PC-9 (cell line): ENCODE data around the gene E2F3. TPM values are rescaled to one million over a fixed set of nuclear protein-coding genes. Genes with fewer than 3 reads are reported as not detected.

ENCODE experiments used
- BruUV-seq: library from RNA; stranded (reverse); fragments of 400-500 nt; replicated peaks from 2 replicates; lab custom pipeline; 2021; lab: Mats Ljungman, UMichigan
- CTCF ChIA-PET: fragments of 300-600 bp; sonication (Branson Sonifier 250); formaldehyde crosslinking; loops from one replicate; lab custom pipeline; 2022; ENCODE audit warnings: antibody characterized with exemption; lab: Charles Lee
- POLR2A ChIA-PET: fragments of 300-600 bp; sonication (Branson Sonifier 250); formaldehyde crosslinking; loops from one replicate; lab custom pipeline; 2022; ENCODE audit warnings: antibody characterized with exemption; ENCODE audit not compliant: unreplicated experiment; lab: Charles Lee
- DNase-seq, 2 experiments: peaks; one replicate each; pipeline versions ENCODE4 v3.0.0 to v3.0.0-alpha.2; 2015 to 2022; ENCODE audit warnings: mixed read lengths in 1 of 2
- H2AFZ ChIP-seq: fragments of 200-600 bp; sonication (generic); 2 replicates; pipeline ENCODE4 v1.8.1; 2017; ENCODE audit warnings: antibody characterized with exemption
- H3F3A ChIP-seq: fragments of 200-600 bp; sonication (generic); 2 replicates; pipeline ENCODE4 v1.8.1; 2017; ENCODE audit warnings: antibody characterized with exemption, mild to moderate bottlenecking, low read depth; ENCODE audit not compliant: insufficient read depth
- H3K27ac ChIP-seq: fragments of 200-600 bp; sonication (generic); 2 replicates; pipeline ENCODE4 v1.6.1; 2016; ENCODE audit warnings: mixed run types
- H3K27me3 ChIP-seq: fragments of 200-600 bp; sonication (generic); 2 replicates; pipeline ENCODE4 v1.6.1; 2016; ENCODE audit warnings: low read depth, mixed run types; ENCODE audit not compliant: insufficient read depth
- H3K36me3 ChIP-seq: fragments of 200-600 bp; sonication (generic); 2 replicates; pipeline ENCODE4 v1.6.1; 2016; ENCODE audit warnings: low read depth, mixed run types
- H3K4me1 ChIP-seq: fragments of 200-600 bp; sonication (generic); replicated peaks from 2 replicates; pipeline ENCODE4 v1.6.1; 2016; ENCODE audit warnings: mixed run types; ENCODE audit not compliant: insufficient read depth
- H3K4me2 ChIP-seq: fragments of 200-600 bp; sonication (generic); 2 replicates; pipeline ENCODE4 v1.6.1; 2017; ENCODE audit warnings: mixed run types
- H3K4me3 ChIP-seq: fragments of 200-600 bp; sonication (generic); 2 replicates; pipeline ENCODE4 v1.6.1; 2016; ENCODE audit warnings: mixed run types
- H3K79me2 ChIP-seq: fragments of 200-600 bp; sonication (generic); 2 replicates; pipeline ENCODE4 v1.6.1; 2017; ENCODE audit warnings: low read depth, mixed run types
- H3K9me2 ChIP-seq: fragments of 200-600 bp; sonication (generic); 2 replicates; pipeline ENCODE4 v1.8.1; 2017; ENCODE audit warnings: mild to moderate bottlenecking; ENCODE audit not compliant: insufficient read depth
- H3K9me3 ChIP-seq: fragments of 200-600 bp; sonication (generic); 2 replicates; pipeline ENCODE4 v1.8.1; 2016; ENCODE audit warnings: low read depth; ENCODE audit not compliant: insufficient read depth
- H4K20me1 ChIP-seq: fragments of 200-600 bp; sonication (generic); 2 replicates; pipeline ENCODE4 v1.8.1; 2017; ENCODE audit not compliant: insufficient read depth
- CTCF ChIP-seq: fragments of 200-600 bp; sonication (generic); conservative IDR thresholded peaks from 2 replicates; pipeline ENCODE4 v1.6.1; 2017; ENCODE audit warnings: mixed run types, antibody characterized with exemption, mild to moderate bottlenecking, moderate library complexity
- EZH2 ChIP-seq: fragments of 200-600 bp; sonication (generic); IDR thresholded peaks from 2 replicates; pipeline ENCODE4 v1.8.0; 2017; ENCODE audit warnings: antibody characterized with exemption, low read depth
- intact Hi-C: fragments of 100-400 bp; cut with micrococcal nuclease; formaldehyde crosslinking; loops from one replicate; pipeline ENCODE4 v1.10.0; 2022; ENCODE audit not compliant: unreplicated experiment
- total RNA-seq: library from RNA; stranded (reverse); gene quantifications from 2 replicates; pipeline ENCODE4 v1.2.3, GENCODE V29; 2021

Gene E2F3
- total RNA-seq, 1 experiment from 2014 or later = 20.0 TPM

DNA sequence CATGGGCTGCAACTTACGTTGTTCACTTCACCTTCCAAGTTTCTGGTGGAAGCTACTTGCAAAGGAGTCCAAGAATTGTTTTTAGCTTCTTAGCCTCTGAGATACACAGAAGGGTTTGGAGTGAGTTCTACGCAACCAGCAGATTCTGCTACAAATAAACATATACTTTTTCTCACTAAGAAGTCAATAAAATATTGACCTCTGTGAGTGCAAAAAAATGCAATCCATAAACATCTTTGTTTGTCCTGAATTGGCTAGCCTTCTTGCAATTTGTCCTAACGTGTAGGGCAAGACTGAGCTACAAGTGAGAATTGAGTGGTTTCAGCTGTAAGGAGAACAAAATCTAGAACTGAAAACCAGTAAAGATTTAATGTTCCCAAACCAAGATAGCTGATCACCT, 26.2 kb upstream of the E2F3 start:
- intact Hi-C loops = no loop called here
- CTCF ChIA-PET = no interaction called here

DNA sequence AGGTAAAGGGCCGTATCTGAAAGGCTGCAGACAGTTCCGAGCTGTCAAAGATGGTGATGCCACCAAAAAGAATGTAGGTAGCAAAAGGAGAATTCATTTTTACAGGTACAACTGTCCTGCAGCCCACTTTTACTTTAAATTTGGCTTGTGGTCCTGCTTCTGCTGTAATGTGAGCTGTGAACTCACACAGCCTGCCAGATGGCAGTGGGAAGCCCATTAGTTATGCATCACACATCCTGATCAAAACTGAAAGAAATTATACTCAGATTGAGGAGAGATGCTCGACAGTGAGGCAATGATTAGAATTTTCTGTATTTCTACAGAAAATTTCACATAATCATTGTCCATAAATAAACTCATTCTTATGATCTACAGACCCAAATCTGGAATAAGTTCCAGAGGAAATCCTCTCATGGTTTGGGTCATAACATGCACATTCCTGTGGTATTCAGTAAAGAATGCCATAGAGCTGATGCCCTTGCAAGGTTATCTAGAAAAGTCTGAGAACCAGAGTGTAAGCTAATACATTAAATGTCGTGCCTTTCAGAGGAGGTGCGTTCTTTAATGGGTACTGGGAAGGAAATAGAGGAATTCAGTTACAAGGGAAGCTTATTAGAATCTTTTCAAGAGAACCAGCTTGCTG, 23.9 kb upstream of the E2F3 start:
- Histone ChIP-seq H3K79me2 (no peaks in the 10 kb centered on the region), H3K4me1 (no peaks in the 10 kb centered on the region), H3K36me3 (no peaks in the 10 kb centered on the region), H3K9me2 (no peaks in the 10 kb centered on the region), H3K9me3 (no peaks in the 10 kb centered on the region), H3K4me3 (no peak overlapping the region), H3K27me3 (no peaks in the 10 kb centered on the region), H3K4me2 (no peak overlapping the region), H3F3A (no peaks in the 10 kb centered on the region), H2AFZ (no peak overlapping the region), H4K20me1 (no peaks in the 10 kb centered on the region), H3K27ac (no peak overlapping the region)
- intact Hi-C loops = no loop called here
- POLR2A ChIA-PET = interaction anchor here (0.5 kb wide), 1 partner anchor 56 kb away, joined by 3 read pairs; no protein-coding TSS in a partner anchor
- DNase-seq = no peak
- no TSS peak for BruUV-seq
- CTCF ChIA-PET = no interaction called here
- TF ChIP-seq EZH2 (no peak), CTCF (no peak)

More for the DNA sequence above, 26.2 kb upstream of the E2F3 start:
- DNase-seq = no peak
- TF ChIP-seq CTCF (no peak), EZH2 (no peak)
- POLR2A ChIA-PET = no interaction called here
- H3K36me3 ChIP-seq = no peaks in the 10 kb centered on the region
- H3K4me1 ChIP-seq = no peaks in the 10 kb centered on the region
- no peaks in the 10 kb centered on the region for H3K9me2 ChIP-seq
- no peaks in the 10 kb centered on the region for H3K27me3 ChIP-seq
- H3K4me3 ChIP-seq = no peak overlapping the region
- no TSS peak for BruUV-seq
- no peaks in the 10 kb centered on the region for H4K20me1 ChIP-seq
- H3K79me2 ChIP-seq = no peaks in the 10 kb centered on the region
- H3F3A ChIP-seq = no peaks in the 10 kb centered on the region
- H2AFZ ChIP-seq = no peak overlapping the region
- H3K4me2 ChIP-seq = no peak overlapping the region
- H3K9me3 ChIP-seq = no peaks in the 10 kb centered on the region
- no peak overlapping the region for H3K27ac ChIP-seq

DNA sequence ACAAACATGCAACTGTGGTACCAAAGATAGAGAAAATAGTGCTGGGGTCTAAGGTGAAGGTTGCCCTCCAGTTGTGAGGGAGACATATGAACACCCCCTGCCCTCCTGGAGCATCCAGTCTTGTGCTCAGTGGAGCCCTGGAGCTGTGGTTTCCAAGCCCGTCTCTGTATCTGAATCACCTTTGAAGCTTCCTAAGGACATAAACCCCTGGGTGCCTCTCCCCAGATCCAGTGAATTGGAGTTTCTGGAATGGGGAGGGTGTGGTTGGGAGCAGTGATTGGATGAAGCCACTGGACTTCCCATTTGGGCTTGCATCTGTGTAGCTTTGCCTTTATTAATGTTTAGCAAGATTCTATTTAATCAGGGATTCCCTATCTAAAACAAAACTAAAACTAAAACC, 22.4 kb upstream of the E2F3 start:
- ChIA-PET CTCF (no interaction called here), POLR2A (interaction anchor here (0.6 kb wide), 1 partner anchor 101 kb away, joined by 5 read pairs; no protein-coding TSS in a partner anchor)
- Histone ChIP-seq H3K4me2 (no peak overlapping the region), H3K79me2 (no peaks in the 10 kb centered on the region), H3K36me3 (no peaks in the 10 kb centered on the region), H2AFZ (no peak overlapping the region), H3K4me3 (no peak overlapping the region), H3K27ac (no peak overlapping the region), H3K4me1 (no peaks in the 10 kb centered on the region), H4K20me1 (no peaks in the 10 kb centered on the region), H3F3A (no peaks in the 10 kb centered on the region), H3K27me3 (no peaks in the 10 kb centered on the region), H3K9me2 (no peaks in the 10 kb centered on the region), H3K9me3 (no peaks in the 10 kb centered on the region)
- TF ChIP-seq CTCF (no peak), EZH2 (no peak)
- intact Hi-C loops = no loop called here
- BruUV-seq = no TSS peak
- DNase-seq = no peak
